HEK293 (cell line): ENCODE results near the gene SEMA7A.

ENCODE experiments used
- GLI2 ChIP-seq: fragments of 450-650 bp; formaldehyde crosslinking; IDR thresholded peaks from 2 replicates; pipeline ENCODE4; 2017; ENCODE audit warnings: missing biosample characterization, missing genetic modification characterization, low read depth, borderline replicate concordance
- RBAK ChIP-seq: fragments of 450-650 bp; formaldehyde crosslinking; IDR thresholded peaks from 2 replicates; pipeline ENCODE4 v1.5.1; 2016; ENCODE audit warnings: missing biosample characterization, missing genetic modification characterization
- SALL2 ChIP-seq: fragments of 450-650 bp; formaldehyde crosslinking; IDR thresholded peaks from 2 replicates; pipeline ENCODE4 v1.5.0; 2017; ENCODE audit warnings: missing biosample characterization, mild to moderate bottlenecking, missing genetic modification characterization, borderline replicate concordance
- ZBTB48 ChIP-seq: fragments of 450-650 bp; formaldehyde crosslinking; IDR thresholded peaks from 2 replicates; pipeline ENCODE4 v1.5.1; 2016; ENCODE audit warnings: missing biosample characterization, missing genetic modification characterization
- ZFP41 ChIP-seq: fragments of 450-650 bp; formaldehyde crosslinking; IDR thresholded peaks from 2 replicates; pipeline ENCODE4 v1.5.1; 2016; ENCODE audit warnings: missing biosample characterization, missing genetic modification characterization, borderline replicate concordance
- ZNF24 ChIP-seq: fragments of 450-650 bp; formaldehyde crosslinking; IDR thresholded peaks from 2 replicates; pipeline ENCODE4 v1.5.1; 2016; ENCODE audit warnings: missing biosample characterization, missing genetic modification characterization
- ZNF37A ChIP-seq: fragments of 450-650 bp; IDR thresholded peaks from 2 replicates; pipeline ENCODE4 v1.5.1; 2018; ENCODE audit warnings: missing biosample characterization, missing genetic modification characterization
- ZNF394 ChIP-seq: fragments of 450-650 bp; formaldehyde crosslinking; IDR thresholded peaks from 2 replicates; pipeline ENCODE4 v1.5.1; 2016; ENCODE audit warnings: missing biosample characterization, missing genetic modification characterization, mild to moderate bottlenecking, moderate library complexity, borderline replicate concordance
- ZNF600 ChIP-seq: fragments of 450-650 bp; formaldehyde crosslinking; IDR thresholded peaks from 2 replicates; pipeline ENCODE4 v1.5.1; 2016; ENCODE audit warnings: missing biosample characterization, missing genetic modification characterization
- TF ChIP-seq, protein P1 (sequence below): fragments of 450-650 bp; formaldehyde crosslinking; IDR thresholded peaks from 2 replicates; pipeline ENCODE4 v1.5.1; 2017; ENCODE audit warnings: missing biosample characterization, missing genetic modification characterization
- TF ChIP-seq, protein P2 (sequence below): fragments of 450-650 bp; formaldehyde crosslinking; IDR thresholded peaks from 2 replicates; pipeline ENCODE4 v1.5.1; 2016; ENCODE audit warnings: missing biosample characterization, missing genetic modification characterization
- TF ChIP-seq, protein P3 (sequence below): fragments of 450-650 bp; formaldehyde crosslinking; IDR thresholded peaks from 2 replicates; pipeline ENCODE4 v1.5.1; 2016; ENCODE audit warnings: missing biosample characterization, missing genetic modification characterization, low read depth
- TF ChIP-seq, protein P4 (sequence below): fragments of 450-650 bp; formaldehyde crosslinking; IDR thresholded peaks from 2 replicates; pipeline ENCODE4 v1.5.1; 2016; ENCODE audit warnings: missing biosample characterization, missing genetic modification characterization
- TF ChIP-seq, protein P5 (sequence below): fragments of 450-650 bp; formaldehyde crosslinking; IDR thresholded peaks from 2 replicates; pipeline ENCODE4 v1.5.1; 2016; ENCODE audit warnings: missing biosample characterization, missing genetic modification characterization

DNA sequence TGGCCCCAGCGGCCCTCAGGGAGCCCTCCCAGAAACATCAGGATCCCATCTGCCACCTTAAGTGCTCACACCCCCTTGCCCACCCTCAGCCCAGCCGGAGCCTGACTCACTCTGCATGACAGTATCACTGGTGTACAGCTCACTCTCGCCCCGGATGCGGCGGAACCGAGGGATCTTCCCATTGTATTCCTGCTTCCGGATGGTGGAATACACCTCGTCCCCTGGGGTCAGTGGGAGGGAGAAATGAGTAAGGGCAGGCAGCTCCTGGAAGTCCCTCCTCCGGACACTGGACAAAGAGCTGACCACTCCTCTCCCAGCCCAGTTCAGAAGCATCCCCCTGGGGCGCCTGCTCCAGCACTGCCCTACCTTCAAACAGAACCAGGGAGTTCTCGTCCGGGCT, 16.5 kb downstream of the SEMA7A start:
- TF ChIP-seq, protein P1, sequence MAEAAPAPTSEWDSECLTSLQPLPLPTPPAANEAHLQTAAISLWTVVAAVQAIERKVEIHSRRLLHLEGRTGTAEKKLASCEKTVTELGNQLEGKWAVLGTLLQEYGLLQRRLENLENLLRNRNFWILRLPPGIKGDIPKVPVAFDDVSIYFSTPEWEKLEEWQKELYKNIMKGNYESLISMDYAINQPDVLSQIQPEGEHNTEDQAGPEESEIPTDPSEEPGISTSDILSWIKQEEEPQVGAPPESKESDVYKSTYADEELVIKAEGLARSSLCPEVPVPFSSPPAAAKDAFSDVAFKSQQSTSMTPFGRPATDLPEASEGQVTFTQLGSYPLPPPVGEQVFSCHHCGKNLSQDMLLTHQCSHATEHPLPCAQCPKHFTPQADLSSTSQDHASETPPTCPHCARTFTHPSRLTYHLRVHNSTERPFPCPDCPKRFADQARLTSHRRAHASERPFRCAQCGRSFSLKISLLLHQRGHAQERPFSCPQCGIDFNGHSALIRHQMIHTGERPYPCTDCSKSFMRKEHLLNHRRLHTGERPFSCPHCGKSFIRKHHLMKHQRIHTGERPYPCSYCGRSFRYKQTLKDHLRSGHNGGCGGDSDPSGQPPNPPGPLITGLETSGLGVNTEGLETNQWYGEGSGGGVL (tag by site-specific recombination) = no peak
- TF ChIP-seq ZNF600 (tag by site-specific recombination) (no peak), ZNF24 (tag by site-specific recombination) (no peak), ZBTB48 (tag by site-specific recombination) (no peak), ZNF394 (tag by site-specific recombination) (no peak), GLI2 (tag by site-specific recombination) (no peak), ZFP41 (tag by site-specific recombination) (no peak), RBAK (tag by site-specific recombination) (no peak), SALL2 (no peak), ZNF37A (tag by site-specific recombination) (no peak)
- TF ChIP-seq, protein P2, sequence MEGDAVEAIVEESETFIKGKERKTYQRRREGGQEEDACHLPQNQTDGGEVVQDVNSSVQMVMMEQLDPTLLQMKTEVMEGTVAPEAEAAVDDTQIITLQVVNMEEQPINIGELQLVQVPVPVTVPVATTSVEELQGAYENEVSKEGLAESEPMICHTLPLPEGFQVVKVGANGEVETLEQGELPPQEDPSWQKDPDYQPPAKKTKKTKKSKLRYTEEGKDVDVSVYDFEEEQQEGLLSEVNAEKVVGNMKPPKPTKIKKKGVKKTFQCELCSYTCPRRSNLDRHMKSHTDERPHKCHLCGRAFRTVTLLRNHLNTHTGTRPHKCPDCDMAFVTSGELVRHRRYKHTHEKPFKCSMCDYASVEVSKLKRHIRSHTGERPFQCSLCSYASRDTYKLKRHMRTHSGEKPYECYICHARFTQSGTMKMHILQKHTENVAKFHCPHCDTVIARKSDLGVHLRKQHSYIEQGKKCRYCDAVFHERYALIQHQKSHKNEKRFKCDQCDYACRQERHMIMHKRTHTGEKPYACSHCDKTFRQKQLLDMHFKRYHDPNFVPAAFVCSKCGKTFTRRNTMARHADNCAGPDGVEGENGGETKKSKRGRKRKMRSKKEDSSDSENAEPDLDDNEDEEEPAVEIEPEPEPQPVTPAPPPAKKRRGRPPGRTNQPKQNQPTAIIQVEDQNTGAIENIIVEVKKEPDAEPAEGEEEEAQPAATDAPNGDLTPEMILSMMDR (tag by site-specific recombination) = no peak
- TF ChIP-seq, protein P3, sequence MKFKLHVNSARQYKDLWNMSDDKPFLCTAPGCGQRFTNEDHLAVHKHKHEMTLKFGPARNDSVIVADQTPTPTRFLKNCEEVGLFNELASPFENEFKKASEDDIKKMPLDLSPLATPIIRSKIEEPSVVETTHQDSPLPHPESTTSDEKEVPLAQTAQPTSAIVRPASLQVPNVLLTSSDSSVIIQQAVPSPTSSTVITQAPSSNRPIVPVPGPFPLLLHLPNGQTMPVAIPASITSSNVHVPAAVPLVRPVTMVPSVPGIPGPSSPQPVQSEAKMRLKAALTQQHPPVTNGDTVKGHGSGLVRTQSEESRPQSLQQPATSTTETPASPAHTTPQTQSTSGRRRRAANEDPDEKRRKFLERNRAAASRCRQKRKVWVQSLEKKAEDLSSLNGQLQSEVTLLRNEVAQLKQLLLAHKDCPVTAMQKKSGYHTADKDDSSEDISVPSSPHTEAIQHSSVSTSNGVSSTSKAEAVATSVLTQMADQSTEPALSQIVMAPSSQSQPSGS (tag by site-specific recombination) = no peak
- TF ChIP-seq, protein P4, sequence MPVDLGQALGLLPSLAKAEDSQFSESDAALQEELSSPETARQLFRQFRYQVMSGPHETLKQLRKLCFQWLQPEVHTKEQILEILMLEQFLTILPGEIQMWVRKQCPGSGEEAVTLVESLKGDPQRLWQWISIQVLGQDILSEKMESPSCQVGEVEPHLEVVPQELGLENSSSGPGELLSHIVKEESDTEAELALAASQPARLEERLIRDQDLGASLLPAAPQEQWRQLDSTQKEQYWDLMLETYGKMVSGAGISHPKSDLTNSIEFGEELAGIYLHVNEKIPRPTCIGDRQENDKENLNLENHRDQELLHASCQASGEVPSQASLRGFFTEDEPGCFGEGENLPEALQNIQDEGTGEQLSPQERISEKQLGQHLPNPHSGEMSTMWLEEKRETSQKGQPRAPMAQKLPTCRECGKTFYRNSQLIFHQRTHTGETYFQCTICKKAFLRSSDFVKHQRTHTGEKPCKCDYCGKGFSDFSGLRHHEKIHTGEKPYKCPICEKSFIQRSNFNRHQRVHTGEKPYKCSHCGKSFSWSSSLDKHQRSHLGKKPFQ = no peak
- TF ChIP-seq, protein P5, sequence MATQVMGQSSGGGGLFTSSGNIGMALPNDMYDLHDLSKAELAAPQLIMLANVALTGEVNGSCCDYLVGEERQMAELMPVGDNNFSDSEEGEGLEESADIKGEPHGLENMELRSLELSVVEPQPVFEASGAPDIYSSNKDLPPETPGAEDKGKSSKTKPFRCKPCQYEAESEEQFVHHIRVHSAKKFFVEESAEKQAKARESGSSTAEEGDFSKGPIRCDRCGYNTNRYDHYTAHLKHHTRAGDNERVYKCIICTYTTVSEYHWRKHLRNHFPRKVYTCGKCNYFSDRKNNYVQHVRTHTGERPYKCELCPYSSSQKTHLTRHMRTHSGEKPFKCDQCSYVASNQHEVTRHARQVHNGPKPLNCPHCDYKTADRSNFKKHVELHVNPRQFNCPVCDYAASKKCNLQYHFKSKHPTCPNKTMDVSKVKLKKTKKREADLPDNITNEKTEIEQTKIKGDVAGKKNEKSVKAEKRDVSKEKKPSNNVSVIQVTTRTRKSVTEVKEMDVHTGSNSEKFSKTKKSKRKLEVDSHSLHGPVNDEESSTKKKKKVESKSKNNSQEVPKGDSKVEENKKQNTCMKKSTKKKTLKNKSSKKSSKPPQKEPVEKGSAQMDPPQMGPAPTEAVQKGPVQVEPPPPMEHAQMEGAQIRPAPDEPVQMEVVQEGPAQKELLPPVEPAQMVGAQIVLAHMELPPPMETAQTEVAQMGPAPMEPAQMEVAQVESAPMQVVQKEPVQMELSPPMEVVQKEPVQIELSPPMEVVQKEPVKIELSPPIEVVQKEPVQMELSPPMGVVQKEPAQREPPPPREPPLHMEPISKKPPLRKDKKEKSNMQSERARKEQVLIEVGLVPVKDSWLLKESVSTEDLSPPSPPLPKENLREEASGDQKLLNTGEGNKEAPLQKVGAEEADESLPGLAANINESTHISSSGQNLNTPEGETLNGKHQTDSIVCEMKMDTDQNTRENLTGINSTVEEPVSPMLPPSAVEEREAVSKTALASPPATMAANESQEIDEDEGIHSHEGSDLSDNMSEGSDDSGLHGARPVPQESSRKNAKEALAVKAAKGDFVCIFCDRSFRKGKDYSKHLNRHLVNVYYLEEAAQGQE (tag by site-specific recombination) = no peak
